GM10248 (cell line): Measurements from ENCODE around the gene JMJD8.

Experiments
- CTCF ChIA-PET: fragments of 300-600 bp; sonication (Branson Sonifier 250); formaldehyde crosslinking; extraction: SDS; loops from one replicate; lab custom pipeline; 2021; ENCODE audit warnings: antibody characterized with exemption; lab: Yijun Ruan, JAX
- POLR2A ChIA-PET: fragments of 350-650 bp; sonication (Branson Sonifier 250); formaldehyde crosslinking; extraction: SDS; loops from one replicate; lab custom pipeline; 2020; ENCODE audit warnings: antibody characterized with exemption; lab: Yijun Ruan, JAX
- DNase-seq: peaks from one replicate; pipeline ENCODE4 v3.0.0; 2012; ENCODE audit errors: extremely low spot score
- CTCF ChIP-seq: IDR thresholded peaks from 2 replicates; pipeline ENCODE4 v1.5.1; 2012; ENCODE audit warnings: mild to moderate bottlenecking, low read depth; ENCODE audit errors: extremely low read depth, missing control alignments, control extremely low read depth

The JMJD8 gene

GRCh38 chr16:649631-650030 is 34.5 kb downstream of the JMJD8 start:
- CTCF ChIA-PET, result interaction anchor here (1.5 to 8.2 kb wide), 5 partner anchors 13 to 32 kb away, joined by 3 to 57 read pairs (median 8); partner anchors contain the start of genes METTL26, RHOT2 and STUB1
- POLR2A ChIA-PET, result interaction anchor here (0.8 to 0.9 kb wide), 2 partner anchors 15 to 79 kb away, joined by 3 to 4 read pairs; no protein-coding TSS in a partner anchor
- no peak for DNase-seq
- TF ChIP-seq CTCF, result no peak

- no peak for TF ChIP-seq CTCF
- peak; percentile 96 for DNase-seq
- CTCF ChIA-PET, result interaction anchor here (0.9 to 8.2 kb wide), 10 partner anchors 8 to 248 kb away, joined by 3 to 57 read pairs (median 4); partner anchors contain the start of genes METTL26, RHOT2 and STUB1
- POLR2A ChIA-PET, result interaction anchor here (0.8 to 0.9 kb wide), 2 partner anchors 16 to 78 kb away, joined by 3 to 4 read pairs; no protein-coding TSS in a partner anchor
These were observed 35.1 kb downstream of the JMJD8 start, which contains the start of gene WDR90 for GRCh38 chr16:648781-649589. Gene WDR90, plus strand, starts transcription at chr16:649365. Its CDS starts 52 bp downstream, at chr16:649417.

GRCh38 chr16:648071-648780 is 35.9 kb downstream of the JMJD8 start:
- ChIA-PET POLR2A (interaction anchor here (0.6 kb wide), 1 partner anchor 36 kb away, joined by 3 read pairs; the partner anchor contains the start of gene JMJD8), CTCF (interaction anchor here (0.9 to 8.2 kb wide), 9 partner anchors 9 to 248 kb away, joined by 3 to 57 read pairs (median 4); partner anchors contain the start of genes METTL26 and STUB1)
- peak; percentile 72 for DNase-seq
- TF ChIP-seq CTCF, result peak; percentile 93

GRCh38 chr16:647173-647902 is 36.8 kb downstream of the JMJD8 start:
- POLR2A ChIA-PET, result interaction anchor here (0.6 kb wide), 1 partner anchor 37 kb away, joined by 3 read pairs; the partner anchor contains the start of gene JMJD8
- CTCF ChIA-PET, result interaction anchor here (1.1 to 8.2 kb wide), 7 partner anchors 10 to 247 kb away, joined by 3 to 57 read pairs (median 5); partner anchors contain the start of gene METTL26
- no peak for DNase-seq

GRCh38 chr16:646679-647172 is 37.4 kb downstream of the JMJD8 start:
- ChIA-PET POLR2A (no interaction called here), CTCF (interaction anchor here (1.4 to 8.2 kb wide), 2 partner anchors 16 to 21 kb away, joined by 3 to 57 read pairs; no protein-coding TSS in a partner anchor)
- no peak for TF ChIP-seq CTCF
- no peak for DNase-seq

More at GRCh38 chr16:647173-647902, 36.8 kb downstream of the JMJD8 start:
- no peak for TF ChIP-seq CTCF
